GM13977 (cell line): Measurements from ENCODE around the gene HID1.
"Not testable (repeated sequence)": the region's sequence is repeated elsewhere in the genome, so short reads cannot be mapped to it uniquely, and the experiment has no call there.

Experiments used
- DNase-seq: peaks from one replicate; pipeline ENCODE4 v3.0.0; 2012; ENCODE audit warnings: low spot score
- CTCF ChIP-seq: IDR thresholded peaks from 2 replicates; pipeline ENCODE4 v1.5.1; 2012; ENCODE audit warnings: mild to moderate bottlenecking, control low read depth; ENCODE audit not compliant: insufficient read depth; ENCODE audit errors: extremely low read depth, missing control alignments
- in situ Hi-C: fragments of 300-500 bp; cut with MboI; formaldehyde crosslinking; loops from one replicate; pipeline ENCODE4 v1.12.0; 2022; ENCODE audit warnings: low sequenced_read_pairs, low pct_unique_long_range_greater_than_20kb, mixed read lengths, inconsistent platforms; ENCODE audit not compliant: unreplicated experiment

HID1 gene

DNA sequence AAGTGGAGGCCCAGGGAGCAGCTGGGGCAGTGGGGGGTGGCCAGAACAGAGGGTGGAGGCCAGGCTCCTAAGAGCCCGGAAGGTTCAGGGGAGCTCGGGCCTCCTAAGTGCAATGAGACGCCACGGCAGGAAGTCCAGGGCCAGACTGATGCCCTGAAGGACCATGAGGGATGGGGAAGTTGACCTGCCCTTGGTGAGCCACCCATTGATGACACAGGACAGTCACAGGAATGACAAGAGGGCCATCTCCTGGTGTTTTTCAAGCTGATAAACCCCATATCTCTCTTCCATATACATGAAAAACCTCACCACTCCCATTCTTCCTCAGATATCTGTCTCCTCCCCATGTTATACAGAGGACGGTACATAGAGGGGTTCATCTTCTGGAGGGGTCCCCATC lies 34.1 kb upstream of the HID1 start:
- TF ChIP-seq CTCF = peak; percentile 4
- peak; percentile 42 for DNase-seq
- in situ Hi-C loops = no loop called here

- DNase-seq, in situ Hi-C loops: not testable (repeated sequence)
Measured at GRCh38 chr17:75006084-75006483, 33.5 kb upstream of the HID1 start.

DNA sequence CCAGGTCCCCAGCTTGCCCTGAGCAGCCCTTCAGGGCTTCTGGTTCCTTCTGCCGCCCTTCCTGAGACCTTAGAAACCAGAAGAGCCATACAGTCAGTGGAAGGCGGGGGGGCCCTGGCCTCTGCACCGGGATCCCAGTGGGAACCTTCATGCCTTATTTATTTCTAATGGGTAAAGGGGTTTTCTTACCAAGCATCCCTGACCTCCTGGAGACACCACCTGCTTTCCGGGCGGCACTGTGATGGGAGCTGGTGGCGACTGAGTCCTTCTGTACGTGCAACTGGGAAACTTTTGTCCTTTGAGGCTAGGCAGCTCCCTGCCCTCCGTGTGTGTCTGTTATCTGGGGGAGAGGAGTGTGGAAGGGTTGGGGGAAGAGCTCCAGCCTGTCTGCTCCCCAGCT lies 32.7 kb upstream of the HID1 start:
- no peak for DNase-seq
- no peak for TF ChIP-seq CTCF
- in situ Hi-C loops = no loop called here

DNA sequence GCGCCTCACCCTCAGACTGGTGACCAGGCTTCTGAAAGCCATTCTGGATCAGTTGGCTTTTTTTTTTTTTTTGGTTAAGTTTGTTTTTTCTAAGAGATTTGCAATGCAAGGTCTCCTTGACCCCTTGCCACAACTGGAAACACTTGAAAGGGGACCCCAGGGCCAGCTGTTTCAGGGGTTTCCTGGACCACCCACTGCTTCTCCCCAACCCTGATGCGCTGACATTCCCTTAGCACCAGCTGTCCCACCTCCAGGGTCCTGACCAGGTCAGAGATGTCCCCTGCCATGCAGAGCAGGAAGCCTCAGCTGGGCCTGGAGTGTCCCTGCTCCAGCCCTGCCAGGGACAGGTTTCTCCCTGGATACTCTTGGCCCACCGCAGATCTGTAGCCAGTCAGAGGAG lies 31.8 kb upstream of the HID1 start:
- DNase-seq = no peak
- no peak for TF ChIP-seq CTCF
- in situ Hi-C loops = no loop called here

- in situ Hi-C loops = no loop called here
- no peak for TF ChIP-seq CTCF
- DNase-seq = no peak
Measured at GRCh38 chr17:75003957-75004355, 31.4 kb upstream of the HID1 start.

DNA sequence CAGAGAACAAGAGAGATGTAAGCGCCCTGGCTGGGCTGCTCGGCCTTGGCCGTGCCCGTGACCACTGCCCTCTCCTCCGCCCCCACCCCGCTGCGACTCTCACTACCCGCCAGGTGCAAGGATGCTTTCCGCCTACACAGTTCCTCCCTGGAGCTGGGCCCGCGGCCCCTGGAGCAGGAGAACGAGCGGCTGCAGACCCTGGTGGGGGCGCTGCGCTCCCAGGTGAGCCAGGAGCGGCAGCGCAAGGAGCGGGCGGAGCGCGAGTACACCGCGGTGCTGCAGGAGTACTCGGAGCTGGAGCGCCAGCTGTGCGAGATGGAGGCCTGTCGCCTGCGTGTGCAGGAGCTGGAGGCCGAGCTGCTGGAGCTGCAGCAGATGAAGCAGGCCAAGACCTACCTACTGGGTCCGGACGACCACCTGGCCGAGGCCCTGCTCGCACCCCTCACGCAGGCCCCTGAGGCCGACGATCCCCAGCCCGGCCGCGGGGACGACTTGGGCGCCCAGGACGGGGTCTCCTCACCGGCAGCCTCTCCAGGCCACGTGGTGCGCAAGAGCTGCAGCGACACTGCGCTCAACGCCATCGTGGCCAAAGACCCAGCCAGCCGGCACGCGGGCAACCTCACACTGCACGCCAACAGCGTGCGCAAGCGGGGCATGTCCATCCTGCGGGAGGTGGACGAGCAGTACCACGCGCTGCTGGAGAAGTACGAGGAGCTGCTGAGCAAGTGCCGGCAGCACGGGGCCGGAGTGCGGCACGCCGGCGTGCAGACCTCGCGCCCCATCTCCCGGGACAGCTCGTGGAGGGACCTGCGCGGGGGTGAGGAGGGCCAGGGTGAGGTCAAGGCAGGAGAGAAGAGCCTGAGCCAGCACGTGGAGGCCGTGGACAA lies 30.8 kb upstream of the HID1 start:
- in situ Hi-C loops = no loop called here
- peak; percentile 13 for DNase-seq
- no peak for TF ChIP-seq CTCF
